H9 (cell line): Measurements from ENCODE around the gene CELF1. TPM values are rescaled to one million over a fixed set of nuclear protein-coding genes. Genes with fewer than 3 reads are reported as not detected.

Experiments
- DNase-seq: peaks from one replicate; pipeline ENCODE4 v3.0.0-alpha.2; 2017
- H2AFZ ChIP-seq: one replicate; pipeline ENCODE4 v1.6.1; 2013; ENCODE audit warnings: mild to moderate bottlenecking, low read length, control low read depth, moderate library complexity
- H2AK5ac ChIP-seq: 2 replicates; pipeline ENCODE4 v1.6.1; 2013; ENCODE audit warnings: low read length, control low read depth, mixed read lengths; ENCODE audit not compliant: insufficient read length
- H2BK120ac ChIP-seq: one replicate; pipeline ENCODE4 v1.6.1; 2013; ENCODE audit warnings: low read depth, mild to moderate bottlenecking, low read length, control low read depth, inconsistent platforms; ENCODE audit not compliant: poor library complexity, severe bottlenecking
- H2BK12ac ChIP-seq: 2 replicates; pipeline ENCODE4 v1.6.1; 2013; ENCODE audit warnings: low read length, control low read depth, mixed read lengths, low read depth; ENCODE audit not compliant: insufficient read length
- H2BK15ac ChIP-seq: 2 replicates; pipeline ENCODE4 v1.6.1; 2013; ENCODE audit warnings: low read depth, low read length, control low read depth
- H2BK20ac ChIP-seq: one replicate; pipeline ENCODE4 v1.6.1; 2013; ENCODE audit warnings: low read depth, mild to moderate bottlenecking, low read length, control low read depth, inconsistent platforms; ENCODE audit not compliant: poor library complexity, severe bottlenecking
- H2BK5ac ChIP-seq: 2 replicates; pipeline ENCODE4 v1.6.1; 2013; ENCODE audit warnings: low read length, control low read depth, mixed read lengths; ENCODE audit not compliant: insufficient read length
- H3K14ac ChIP-seq: 2 replicates; pipeline ENCODE4 v1.6.1; 2013; ENCODE audit warnings: low read length, control low read depth; ENCODE audit not compliant: insufficient read depth
- H3K18ac ChIP-seq: 2 replicates; pipeline ENCODE4 v1.6.1; 2013; ENCODE audit warnings: low read depth, mild to moderate bottlenecking, mixed read lengths, low read length, control low read depth; ENCODE audit not compliant: insufficient read length
- H3K23ac ChIP-seq: 2 replicates; pipeline ENCODE4 v1.6.1; 2013; ENCODE audit warnings: low read length, control low read depth, mixed read lengths, low read depth; ENCODE audit not compliant: insufficient read length
- H3K23me2 ChIP-seq: 2 replicates; pipeline ENCODE4 v1.6.1; 2013; ENCODE audit warnings: low read depth, mild to moderate bottlenecking, mixed read lengths, low read length, control low read depth; ENCODE audit not compliant: insufficient read length, poor library complexity, severe bottlenecking
- H3K27ac ChIP-seq: 2 replicates; pipeline ENCODE4 v1.5.1; 2013; ENCODE audit warnings: low read length, control low read depth, mixed read lengths, low read depth; ENCODE audit not compliant: insufficient read length
- H3K27me3 ChIP-seq: 2 replicates; pipeline ENCODE4 v1.6.1; 2013; ENCODE audit warnings: low read length, control low read depth, inconsistent platforms; ENCODE audit not compliant: insufficient read depth
- H3K4ac ChIP-seq: 2 replicates; pipeline ENCODE4 v1.6.1; 2013; ENCODE audit warnings: low read depth, mild to moderate bottlenecking, control low read depth, inconsistent platforms, low read length, moderate library complexity
- H3K4me1 ChIP-seq: 2 replicates; pipeline ENCODE4 v1.6.1; 2013; ENCODE audit warnings: low read length, control low read depth, inconsistent platforms; ENCODE audit not compliant: insufficient read depth
- H3K4me2 ChIP-seq: 2 replicates; pipeline ENCODE4 v1.6.1; 2013; ENCODE audit warnings: low read length, control low read depth, mixed read lengths; ENCODE audit not compliant: insufficient read length, insufficient read depth
- H3K56ac ChIP-seq: 2 replicates; pipeline ENCODE4 v1.6.1; 2013; ENCODE audit warnings: low read depth, mild to moderate bottlenecking, mixed read lengths, low read length, control low read depth; ENCODE audit not compliant: insufficient read length
- H3K79me1 ChIP-seq: 2 replicates; pipeline ENCODE4 v1.6.1; 2013; ENCODE audit warnings: low read depth, mild to moderate bottlenecking, moderate library complexity, low read length, control low read depth, inconsistent platforms; ENCODE audit not compliant: insufficient read depth, poor library complexity, severe bottlenecking
- H3K79me2 ChIP-seq: 2 replicates; pipeline ENCODE4 v1.6.1; 2013; ENCODE audit warnings: low read length, control low read depth, inconsistent platforms; ENCODE audit not compliant: insufficient read depth
- H3K9ac ChIP-seq: 2 replicates; pipeline ENCODE4 v1.6.1; 2013; ENCODE audit warnings: low read length, control low read depth, mixed read lengths; ENCODE audit not compliant: insufficient read length; ENCODE audit errors: extremely low read depth
- H3K9me3 ChIP-seq: one replicate; pipeline ENCODE4 v1.6.1; 2013; ENCODE audit warnings: low read depth, low read length, inconsistent platforms; ENCODE audit not compliant: control insufficient read depth
- H3T11ph ChIP-seq: one replicate; pipeline ENCODE4 v1.6.1; 2013; ENCODE audit warnings: mild to moderate bottlenecking, low read length, control low read depth, inconsistent platforms
- H4K20me1 ChIP-seq: one replicate; pipeline ENCODE4 v1.6.1; 2013; ENCODE audit not compliant: control insufficient read depth, insufficient read length, insufficient read depth
- H4K5ac ChIP-seq: 2 replicates; pipeline ENCODE4 v1.6.1; 2013; ENCODE audit warnings: low read depth, mild to moderate bottlenecking, mixed read lengths, low read length, control low read depth; ENCODE audit not compliant: insufficient read length
- H4K8ac ChIP-seq: replicated peaks from 2 replicates; pipeline ENCODE4 v1.6.1; 2013; ENCODE audit warnings: low read length, control low read depth, mixed read lengths, low read depth; ENCODE audit not compliant: insufficient read length
- H4K91ac ChIP-seq: 2 replicates; pipeline ENCODE4 v1.6.1; 2013; ENCODE audit warnings: low read depth, mild to moderate bottlenecking, moderate library complexity, mixed read lengths, low read length, control low read depth; ENCODE audit not compliant: insufficient read length
- H3K27ac Mint-ChIP-seq, 3 experiments: 2 replicates in 2 of 3; 3 replicates in 1 of 3; pipeline ENCODE4 v1.8.0; 2020 to 2021; ENCODE audit warnings: mixed read lengths in 3 of 3, mild to moderate bottlenecking in 1 of 3, moderate library complexity in 1 of 3
- H3K27me3 Mint-ChIP-seq: 2 replicates; pipeline ENCODE4 v1.8.0; 2021; ENCODE audit warnings: low read depth, mild to moderate bottlenecking, moderate library complexity, mixed read lengths
- H3K36me3 Mint-ChIP-seq, 3 experiments: 2 replicates in 2 of 3; 3 replicates in 1 of 3; pipeline ENCODE4 v1.8.0; 2020 to 2021; ENCODE audit warnings: low read depth in 3 of 3, mixed read lengths in 3 of 3; ENCODE audit not compliant: insufficient read depth in 1 of 3
- H3K4me1 Mint-ChIP-seq, 2 experiments: 2 replicates each; pipeline ENCODE4 v1.8.0; 2020; ENCODE audit warnings: mixed read lengths in 2 of 2
- H3K4me3 Mint-ChIP-seq, 2 experiments: 2 replicates in 1 of 2; 3 replicates in 1 of 2; pipeline ENCODE4 v1.8.0; 2020 to 2021; ENCODE audit warnings: mild to moderate bottlenecking in 2 of 2, mixed read lengths in 2 of 2, moderate library complexity in 1 of 2
- H3K9me3 Mint-ChIP-seq, 2 experiments: 2 replicates in 1 of 2; 3 replicates in 1 of 2; pipeline ENCODE4 v1.8.0; 2020; ENCODE audit warnings: mild to moderate bottlenecking in 2 of 2, mixed read lengths in 2 of 2, moderate library complexity in 1 of 2
- CTCF ChIP-seq: fragments of 200-600 bp; sonication (generic); conservative IDR thresholded peaks from 3 replicates; pipeline ENCODE4 v1.8.0; 2021; ENCODE audit warnings: antibody characterized with exemption, mild to moderate bottlenecking
- WGBS: extraction: QIAGEN DNeasy Blood & Tissue Kit; methylation state at CpG from one replicate; pipeline ENCODE4 v1.1.7; 2013; ENCODE audit warnings: missing lambda C conversion rate, low lambda C conversion rate, mixed read lengths; ENCODE audit not compliant: insufficient read length; ENCODE audit errors: extremely low coverage; 5-methylcytosine and 5-hydroxymethylcytosine counted together
- total RNA-seq: library from RNA; stranded (reverse); gene quantifications from 2 replicates; pipeline ENCODE4 v1.2.1, GENCODE V29; 2021

The CELF1 gene
- total RNA-seq, 1 experiment from 2014 or later = 211 TPM

DNA sequence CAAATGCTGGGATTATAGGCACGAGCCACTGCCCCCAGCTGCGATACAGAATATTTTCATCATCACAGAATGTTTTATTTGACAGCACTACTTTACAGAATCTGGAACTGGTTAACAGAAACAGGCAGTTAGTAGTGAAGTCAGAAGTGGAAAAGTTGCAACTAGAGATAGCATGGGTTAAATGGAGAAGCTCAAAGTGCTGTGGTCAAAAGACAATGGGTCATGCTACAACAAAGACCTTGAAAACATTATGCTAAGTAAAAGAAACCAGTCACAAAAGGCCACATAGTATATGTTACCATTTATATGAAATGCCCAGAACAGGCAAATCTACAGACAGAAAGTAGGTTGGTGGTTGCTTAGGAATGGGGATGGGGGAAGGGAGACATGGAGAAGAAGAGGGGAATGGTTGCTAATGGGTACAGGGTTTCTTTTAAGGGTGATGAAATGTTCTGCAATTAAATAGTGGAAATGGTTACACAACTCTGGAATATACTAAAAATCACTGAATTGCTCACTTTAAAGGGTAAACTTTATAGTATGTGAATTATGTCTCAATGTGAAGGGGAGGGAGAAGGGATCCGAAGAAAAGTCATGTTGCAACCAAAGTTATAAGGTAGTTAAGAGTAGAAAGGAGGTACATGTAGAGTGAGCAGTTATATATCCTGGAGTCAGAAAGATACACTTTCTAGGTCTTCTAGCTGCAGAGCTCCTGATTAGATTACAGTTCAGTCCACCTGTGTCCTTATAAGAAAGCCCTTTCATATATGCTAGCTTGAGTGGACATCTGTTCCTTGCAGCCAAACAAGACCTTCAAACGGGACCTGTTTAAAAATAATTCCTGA lies 57.7 kb downstream of the CELF1 start:
- H2BK15ac ChIP-seq = no peak overlapping the region
- H3K23ac ChIP-seq = no peak overlapping the region
- no peak overlapping the region for H4K91ac ChIP-seq
- no peaks in the 10 kb centered on the region for H3K23me2 ChIP-seq
- no peak overlapping the region for H4K5ac ChIP-seq
- no peak overlapping the region for H3K4ac ChIP-seq
- peaks cover 11% of the 10 kb centered on the region for H3K79me2 ChIP-seq
- WGBS = no CpG with 5 or more reads among the region's 4 CpGs
- no peak overlapping the region for H2BK12ac ChIP-seq
- no peak overlapping the region for H3K56ac ChIP-seq
- no peak overlapping the region for H3K27ac ChIP-seq
- peaks cover 7 to 15% of the 10 kb centered on the region in 2 experiments for H3K4me1 Mint-ChIP-seq
- H3K4me2 ChIP-seq = no peak overlapping the region
- H2BK120ac ChIP-seq = no peak overlapping the region
- H2BK20ac ChIP-seq = no peak overlapping the region
- H3K9ac ChIP-seq = no peak overlapping the region
- H3K79me1 ChIP-seq = peaks cover 15% of the 10 kb centered on the region
- no peaks in the 10 kb centered on the region for H3K9me3 Mint-ChIP-seq
- H4K20me1 ChIP-seq = no peaks in the 10 kb centered on the region
- H3K4me3 Mint-ChIP-seq = no peak overlapping the region
- no peak overlapping the region for H3T11ph ChIP-seq
- no peak overlapping the region for H3K27ac Mint-ChIP-seq
- no peak overlapping the region for H2AFZ ChIP-seq
- H4K8ac ChIP-seq = no peak overlapping the region
- no peak for TF ChIP-seq CTCF
- no peaks in the 10 kb centered on the region for H3K27me3 ChIP-seq
- no peaks in the 10 kb centered on the region for H3K27me3 Mint-ChIP-seq
- DNase-seq = no peak
- H2BK5ac ChIP-seq = no peak overlapping the region
- peaks cover 7 to 24% (median 10%) of the 10 kb centered on the region in 3 experiments; a peak in 4 of 7 replicates for H3K36me3 Mint-ChIP-seq
- no peaks in the 10 kb centered on the region for H3K4me1 ChIP-seq
- H3K9me3 ChIP-seq = no peaks in the 10 kb centered on the region
- H2AK5ac ChIP-seq = no peak overlapping the region
- H3K14ac ChIP-seq = no peak overlapping the region
- no peak overlapping the region for H3K18ac ChIP-seq
